ENCODE data around the gene KBTBD3.
A peak's percentile ranks its signal among the peaks of the same experiment; 100 is the strongest.

- TF ChIP-seq NFRKB (IDR thresholded peaks at IDR 0.05) = no peak
- no peak for TF ChIP-seq LEF1 (IDR thresholded peaks at IDR 0.05; ENCODE audit: borderline replicate concordance)
- TF ChIP-seq L3MBTL2 (conservative IDR thresholded peaks at IDR 0.05) = no peak
- no peak for TF ChIP-seq BHLHE40 (IDR thresholded peaks at IDR 0.05; ENCODE audit: borderline replicate concordance)
- TF ChIP-seq HDGF (IDR thresholded peaks at IDR 0.05; ENCODE audit: borderline replicate concordance) = no peak
- no peak for TF ChIP-seq TARDBP (IDR thresholded peaks at IDR 0.05)
- TF ChIP-seq SUZ12 (IDR thresholded peaks at IDR 0.05) = no peak
- 0 out of 2 replicates have a peak, but pooled peaks have one; percentile 7 for TF ChIP-seq CTBP1 (IDR thresholded peaks at IDR 0.05; ENCODE audit: borderline replicate concordance)
- TF ChIP-seq FOXK2 (IDR thresholded peaks at IDR 0.05) = no peak
- TF ChIP-seq ZNF384 (IDR thresholded peaks at IDR 0.05) = no peak
Measured at GRCh38 chr11:106076919-106077608, at the start of gene KBTBD3.
